Ammon's horn (tissue), 1 donor: Measurements from ENCODE around the gene MAP3K14.

Source experiments
- DNase-seq: peaks from one replicate; pipeline ENCODE4 v3.0.0-alpha.2; 2016; ENCODE audit warnings: low spot score

Gene MAP3K14

DNA sequence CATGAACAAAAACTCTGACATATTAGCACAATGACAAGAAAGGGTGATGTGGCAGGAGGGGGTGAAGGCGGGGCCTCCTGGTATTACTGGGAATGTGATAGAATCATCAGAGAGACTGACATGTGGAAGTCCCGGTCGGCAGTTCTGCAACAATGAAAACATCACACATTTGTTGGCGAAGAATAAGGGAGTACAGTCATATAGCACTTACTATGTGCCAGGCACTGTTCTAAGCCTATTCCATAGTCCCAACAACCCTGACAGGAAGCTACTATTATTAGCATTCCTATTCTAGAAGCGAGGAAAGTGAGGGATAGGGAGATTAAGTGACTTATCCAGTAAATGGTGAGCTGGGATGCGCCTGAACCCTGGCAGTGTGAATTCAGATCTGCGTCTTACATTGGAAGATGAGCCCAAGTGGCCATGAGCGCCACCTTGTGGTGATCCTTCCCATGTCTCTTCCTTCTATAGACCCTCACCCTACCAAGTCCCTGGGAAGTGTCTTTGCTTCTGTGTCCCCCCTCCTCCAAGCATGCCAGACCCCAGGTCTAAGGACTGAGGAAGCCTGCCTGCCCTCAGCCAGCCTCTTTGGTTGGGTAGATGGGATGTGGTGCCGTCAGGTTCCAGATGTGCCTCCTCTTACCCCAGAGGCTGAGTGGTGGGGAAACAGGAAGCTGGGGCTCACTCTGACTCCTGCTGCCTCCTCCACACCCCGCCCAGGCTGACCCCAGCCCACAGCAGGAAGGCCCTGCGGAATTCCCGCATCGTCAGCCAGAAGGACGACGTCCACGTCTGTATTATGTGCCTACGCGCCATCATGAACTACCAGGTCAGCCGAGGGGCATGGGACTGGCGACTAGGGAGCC is 81.2 kb downstream of the MAP3K14 start:
- DNase-seq = peak; percentile 79

DNA sequence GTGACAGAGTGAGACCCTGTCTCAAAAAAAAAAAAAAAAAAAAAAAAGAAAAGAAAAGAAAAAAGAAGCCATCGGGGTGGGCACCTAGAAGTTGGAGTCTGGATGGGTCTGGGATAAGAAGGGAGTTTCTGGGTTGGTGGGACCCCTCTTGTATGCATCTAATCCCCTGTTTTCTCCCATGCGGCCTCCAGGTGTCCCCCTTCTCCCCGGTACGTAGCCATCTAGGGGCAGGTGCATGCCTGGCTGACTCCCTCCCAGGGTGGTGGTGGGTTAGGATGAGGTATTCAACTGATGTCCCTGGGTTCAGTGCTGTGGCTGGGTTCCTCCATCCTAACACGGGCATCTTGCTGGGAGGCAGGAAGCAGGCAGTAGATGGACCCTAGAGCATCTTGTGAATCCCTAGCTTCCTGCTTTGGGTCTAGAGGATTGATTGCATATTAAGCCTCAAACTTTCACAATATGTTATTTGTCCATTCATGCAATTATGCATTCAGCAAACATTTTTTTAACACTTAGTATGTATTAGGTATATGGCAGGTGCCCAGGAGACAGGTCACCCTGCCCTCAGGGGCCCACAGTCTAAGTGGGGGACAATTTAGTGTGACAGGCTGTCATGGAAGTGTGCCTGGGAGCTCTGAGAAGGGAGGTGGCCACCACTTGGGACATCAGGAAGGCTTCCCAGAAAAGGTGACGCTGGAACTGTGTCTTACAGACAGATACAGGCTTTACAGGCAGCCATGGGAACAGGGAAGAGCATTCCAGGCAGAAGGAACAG is 82.0 kb downstream of the MAP3K14 start:
- no peak for DNase-seq

GRCh38 chr17:45233423-45233924 is 83.3 kb downstream of the MAP3K14 start:
- DNase-seq = no peak

DNA sequence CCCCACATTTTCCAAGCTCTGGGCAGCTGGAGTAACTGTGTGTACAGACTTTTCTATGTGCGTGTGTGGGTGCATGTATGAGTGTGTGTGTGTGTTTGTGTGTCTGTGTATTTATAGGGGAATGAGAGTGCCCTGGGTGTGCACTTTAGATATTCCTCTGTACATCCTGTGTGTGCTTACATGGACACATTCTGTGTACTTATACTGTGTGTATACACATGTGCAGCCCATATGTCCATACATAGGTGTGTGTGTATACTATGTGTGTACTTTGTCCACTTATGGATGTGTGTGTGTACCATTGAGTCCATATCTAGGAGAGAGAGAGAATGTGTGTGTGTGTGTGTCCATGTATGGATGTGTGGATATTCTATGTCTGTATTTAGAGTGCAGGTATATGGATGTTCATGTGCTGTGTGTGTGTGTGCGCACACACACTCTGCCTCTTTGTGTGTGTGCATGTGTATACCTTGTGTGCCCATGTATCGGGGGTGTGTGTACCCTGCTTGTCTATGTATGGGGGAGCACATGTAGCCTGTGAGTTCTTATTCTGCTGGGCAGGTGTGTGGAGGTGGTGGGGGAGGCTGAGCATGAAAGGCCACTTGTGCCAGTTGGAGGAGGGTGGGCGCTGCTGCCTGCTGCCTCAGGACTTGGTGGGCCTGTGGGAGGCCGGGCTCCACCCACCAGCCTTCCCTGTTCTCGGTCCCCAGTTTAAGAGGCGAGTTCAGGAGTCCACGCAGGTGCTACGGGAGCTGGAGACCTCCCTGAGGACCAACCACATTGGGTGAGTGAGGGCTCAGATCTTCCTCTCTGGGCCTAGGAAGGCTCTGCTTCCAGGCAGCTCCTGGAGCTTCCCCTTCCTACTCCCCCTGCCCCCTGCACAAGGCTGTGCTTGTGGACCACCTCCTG is 84.1 kb downstream of the MAP3K14 start:
- DNase-seq = no peak

GRCh38 chr17:45231481-45232116 is 85.2 kb downstream of the MAP3K14 start:
- DNase-seq = no peak

DNA sequence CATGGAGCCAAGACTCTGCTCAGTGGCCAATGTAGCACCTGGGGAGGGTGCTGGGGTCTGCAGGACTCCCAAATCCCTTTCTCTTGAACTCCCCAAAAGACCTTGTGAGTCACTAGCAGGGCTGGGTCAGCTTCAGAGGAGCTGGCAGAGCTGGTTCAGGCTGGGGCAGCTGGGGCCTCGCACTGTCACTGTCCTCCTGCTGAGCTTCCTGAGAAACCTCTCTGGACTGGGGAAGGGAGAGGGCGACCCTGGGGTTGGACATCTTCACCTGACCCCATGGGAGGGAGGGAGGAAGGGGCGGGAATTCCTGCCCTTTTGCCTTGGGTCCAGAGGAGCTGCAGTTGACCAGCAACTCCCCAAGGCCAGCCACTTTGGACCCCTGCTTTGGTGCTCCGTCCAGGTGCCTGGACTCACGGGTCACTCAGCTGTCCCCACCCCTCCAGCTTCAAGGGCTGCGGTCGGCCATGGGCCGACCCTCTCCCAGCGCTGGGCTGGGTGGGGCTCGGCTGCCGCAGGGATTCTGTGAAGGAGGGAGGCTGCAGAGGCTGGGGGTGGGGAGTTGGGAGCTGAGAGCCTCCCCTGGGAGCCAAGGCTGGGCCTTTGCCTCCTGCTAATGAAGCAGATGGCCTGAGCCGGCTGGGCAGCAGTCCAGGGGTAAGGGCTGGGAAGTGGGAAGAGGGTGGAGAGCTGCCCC is 85.9 kb downstream of the MAP3K14 start:
- no peak for DNase-seq

DNA sequence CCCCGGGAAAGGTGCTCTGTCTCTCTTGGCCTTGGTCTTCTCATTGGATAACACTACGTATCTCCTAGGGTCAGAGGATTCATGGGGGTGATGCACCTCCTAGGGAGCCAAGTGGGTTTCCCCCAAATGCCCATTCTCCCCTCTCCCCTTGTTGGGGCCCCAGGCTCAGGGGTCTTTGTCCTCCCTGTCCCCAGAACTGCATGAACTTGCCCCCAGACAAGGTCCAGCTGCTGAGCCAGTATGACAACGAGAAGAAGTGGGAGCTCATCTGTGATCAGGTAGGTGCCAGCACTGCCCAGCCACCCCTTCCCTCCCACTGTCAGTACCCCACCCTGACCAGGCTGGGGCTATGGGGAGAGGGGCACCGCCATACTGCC is 86.4 kb downstream of the MAP3K14 start:
- DNase-seq = no peak

DNA sequence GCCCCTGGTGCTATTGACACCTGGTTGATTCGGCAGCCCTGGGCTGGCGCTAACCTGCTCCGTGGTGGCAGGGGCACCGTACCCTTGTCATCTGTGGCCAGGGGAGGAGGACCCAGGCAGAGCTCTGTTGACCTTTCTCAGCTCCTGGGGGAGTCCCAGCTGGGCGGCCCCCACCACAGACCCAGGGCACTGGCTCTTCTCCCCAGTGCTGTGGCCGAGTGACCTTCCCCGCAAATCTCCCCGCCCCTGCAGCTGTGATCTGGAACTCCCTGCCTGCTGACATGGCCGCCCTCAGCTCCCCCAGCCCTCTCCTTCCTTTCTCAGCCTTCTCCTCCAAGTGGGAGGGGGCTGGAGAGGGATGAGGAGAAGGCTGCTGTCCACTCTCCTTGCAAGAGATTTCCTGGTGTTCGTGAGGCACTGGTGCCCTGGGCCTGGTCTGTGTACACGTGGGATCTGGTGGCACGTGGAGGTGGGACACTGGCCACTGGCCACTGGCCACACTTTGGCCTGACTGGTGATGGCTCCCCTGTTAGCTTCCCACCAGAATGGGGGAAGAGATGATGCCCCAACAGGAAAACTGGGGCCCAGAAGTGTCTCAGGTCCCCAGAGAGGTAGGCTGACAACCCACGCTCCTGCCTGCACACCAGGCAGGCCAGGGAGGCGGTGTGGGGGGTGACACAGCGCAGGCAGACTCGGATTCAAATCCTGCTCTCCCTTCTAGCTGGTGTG is 87.0 kb downstream of the MAP3K14 start:
- no peak for DNase-seq

- DNase-seq = peak; percentile 77
Observed at GRCh38 chr17:45228763-45229539, 87.9 kb downstream of the MAP3K14 start.

DNA sequence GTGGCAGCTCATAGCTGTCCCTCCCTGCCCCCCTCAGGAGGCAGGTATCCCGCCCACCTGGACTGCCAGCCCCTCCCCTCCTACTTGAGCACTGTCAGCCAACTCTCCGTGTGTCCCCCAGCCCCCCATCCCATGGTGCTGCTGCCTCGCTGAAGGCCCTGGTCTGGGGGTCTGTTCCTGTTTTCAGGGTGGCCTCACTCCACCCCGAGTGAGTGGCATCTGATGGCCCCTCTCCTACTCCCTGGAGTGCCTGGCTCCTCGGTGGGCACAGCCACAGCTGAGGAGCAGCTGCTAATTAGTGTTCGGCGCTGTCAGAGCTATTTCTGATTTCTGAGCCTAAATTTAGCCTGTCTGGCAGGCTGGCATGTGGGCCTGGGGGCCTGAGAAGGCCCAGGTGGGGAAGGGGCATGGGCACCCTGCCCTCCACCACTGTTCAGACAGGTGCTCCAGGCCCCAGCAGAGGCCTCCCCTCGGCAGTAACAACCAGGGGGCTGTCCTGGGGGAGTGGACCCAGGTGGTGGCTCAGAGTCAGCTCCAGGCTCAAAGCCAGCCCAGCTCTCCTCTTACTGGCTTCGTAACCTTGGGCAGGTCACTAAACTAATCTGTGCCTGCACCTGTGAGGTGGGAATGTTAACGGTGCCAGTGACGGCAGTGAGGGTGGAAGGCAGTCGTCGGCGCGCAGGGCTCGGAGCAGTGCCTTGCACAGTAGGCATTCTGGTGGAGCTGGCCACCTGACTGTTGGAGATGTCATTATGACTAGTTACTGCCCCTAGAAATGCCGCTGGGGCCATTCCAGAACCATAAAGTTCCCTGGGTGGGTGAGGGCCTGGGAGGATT is 88.7 kb downstream of the MAP3K14 start:
- no peak for DNase-seq

- DNase-seq = no peak
Observed at GRCh38 chr17:45227101-45227925, 89.5 kb downstream of the MAP3K14 start.

DNA sequence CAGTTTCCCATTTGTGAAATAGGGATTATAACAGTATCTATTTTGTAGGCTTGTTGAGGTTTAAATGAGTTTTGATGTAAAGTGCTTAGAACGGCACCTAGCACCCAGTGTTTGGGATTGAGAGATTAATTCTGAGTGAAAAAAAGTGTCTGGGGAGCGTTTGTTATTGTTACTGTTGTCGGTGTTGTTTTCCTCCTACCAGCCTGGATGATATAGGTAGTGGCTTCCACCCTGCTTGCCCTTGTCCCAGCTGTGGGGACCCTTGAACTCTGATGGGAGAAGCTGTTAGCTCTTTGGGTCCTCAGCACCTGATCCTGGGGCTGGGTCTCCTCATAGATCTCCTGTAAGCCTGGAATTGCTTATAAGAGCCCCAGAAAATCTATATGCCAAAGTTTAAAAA is 90.2 kb downstream of the MAP3K14 start:
- no peak for DNase-seq

GRCh38 chr17:45225964-45226530 is 90.8 kb downstream of the MAP3K14 start:
- DNase-seq = peak; percentile 83

DNA sequence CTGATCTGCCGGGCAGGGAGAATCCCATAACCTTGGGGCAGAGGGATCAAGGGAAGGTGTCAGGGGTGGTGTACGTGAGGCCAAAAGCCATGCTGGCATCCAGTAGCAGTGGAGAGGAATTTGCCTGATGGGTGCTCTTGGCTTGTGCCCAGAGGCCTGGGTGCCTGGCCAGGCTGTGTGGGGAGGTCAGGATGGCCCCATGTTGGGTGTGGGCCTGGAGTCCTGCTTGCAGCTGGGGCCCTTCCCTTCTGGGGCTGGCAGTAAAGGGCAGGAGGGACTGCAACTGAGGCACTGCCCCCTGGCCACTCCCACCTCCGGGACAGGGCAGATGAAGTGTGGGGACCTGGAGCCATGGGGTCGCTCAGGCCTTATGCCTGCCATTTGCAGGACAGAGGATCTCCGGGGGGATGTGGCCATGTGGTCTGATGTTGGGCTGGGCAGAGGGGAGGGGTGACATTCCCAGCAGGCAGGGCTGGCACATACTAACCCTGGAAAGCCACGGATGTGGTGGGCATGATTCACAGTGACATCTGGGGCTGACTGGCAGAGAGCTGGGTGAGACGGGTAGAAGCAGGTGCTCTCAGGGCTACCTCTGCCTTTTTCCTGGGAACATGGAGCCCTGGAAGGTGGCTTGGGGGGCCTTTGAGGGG is 91.6 kb downstream of the MAP3K14 start:
- no peak for DNase-seq

DNA sequence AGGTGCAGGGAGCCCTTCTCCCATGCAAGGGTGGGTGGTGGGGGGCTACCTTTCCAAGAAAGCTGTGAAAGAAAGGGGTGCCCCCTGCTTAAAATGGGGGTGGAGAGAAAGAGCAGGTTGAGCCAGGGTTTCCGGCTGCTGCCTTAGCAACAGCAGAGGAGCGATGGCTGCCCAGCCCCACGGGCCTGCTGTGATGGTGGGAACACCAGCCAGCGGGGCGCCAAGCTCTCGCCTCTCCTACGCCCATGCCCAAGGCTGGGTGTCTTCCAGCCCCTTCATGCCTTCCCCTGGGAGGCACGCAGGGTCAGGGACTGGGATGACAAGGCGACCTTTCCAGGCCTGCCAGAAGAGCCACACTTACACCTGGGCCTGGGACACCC is 92.2 kb downstream of the MAP3K14 start:
- DNase-seq = no peak
